Stimulated activated CD8-positive, alpha-beta memory T cell treated with anti-CD3 and anti-CD28 coated beads, Interleukin-15, amount 100 ng/mL, for 48 hours (primary cell): ENCODE results near the gene PAPPA2.
"Not testable (repeated sequence)": the region's sequence is repeated elsewhere in the genome, so short reads cannot be mapped to it uniquely, and the experiment has no call there.

Source experiments
- DNase-seq, 2 donors: peaks; one replicate each; pipeline ENCODE4 v3.0.0-alpha.2; 2020; ENCODE audit warnings: low read depth in 2 of 2

PAPPA2 gene

GRCh38 chr1:176462674-176463378 lies at the start of gene PAPPA2:
Gene PAPPA2 (plus strand): TSS chr1:176463175. CDS start chr1:176556323, 93,148 bp downstream.
- no peak for DNase-seq

- no peak for DNase-seq
Measured at GRCh38 chr1:176416777-176417176, 46.2 kb upstream of the PAPPA2 start.

GRCh38 chr1:176419608-176420007 lies 43.4 kb upstream of the PAPPA2 start:
- not testable (repeated sequence) for DNase-seq

- no peak for DNase-seq
Measured at GRCh38 chr1:176434234-176434633, 28.7 kb upstream of the PAPPA2 start.

GRCh38 chr1:176436251-176436650 lies 26.7 kb upstream of the PAPPA2 start:
- no peak for DNase-seq

GRCh38 chr1:176440176-176440575 lies 22.8 kb upstream of the PAPPA2 start:
- no peak for DNase-seq

- DNase-seq, result no peak
Measured at GRCh38 chr1:176444286-176444685, 18.7 kb upstream of the PAPPA2 start.

GRCh38 chr1:176445402-176445801 lies 17.6 kb upstream of the PAPPA2 start:
- DNase-seq, result no peak

- DNase-seq, result no peak
Measured at GRCh38 chr1:176448340-176448739, 14.6 kb upstream of the PAPPA2 start.

GRCh38 chr1:176450526-176450925 lies 12.4 kb upstream of the PAPPA2 start:
- DNase-seq, result no peak

- not testable (repeated sequence) for DNase-seq
Measured at GRCh38 chr1:176451741-176452140, 11.2 kb upstream of the PAPPA2 start.

- no peak for DNase-seq
Measured at GRCh38 chr1:176456795-176457194, 6.2 kb upstream of the PAPPA2 start.

- DNase-seq, result no peak
Measured at GRCh38 chr1:176460544-176461336, 2.2 kb upstream of the PAPPA2 start.

GRCh38 chr1:176461576-176461975 lies 1.4 kb upstream of the PAPPA2 start:
- no peak for DNase-seq

- no peak for DNase-seq
Measured at GRCh38 chr1:176466514-176466913, 3.5 kb downstream of the PAPPA2 start.

- no peak for DNase-seq
Measured at GRCh38 chr1:176469450-176470010, 6.6 kb downstream of the PAPPA2 start.

GRCh38 chr1:176471338-176472121 lies 8.6 kb downstream of the PAPPA2 start:
- DNase-seq, result no peak

- DNase-seq, result no peak
Measured at GRCh38 chr1:176479971-176480370, 17.0 kb downstream of the PAPPA2 start.

GRCh38 chr1:176480750-176481149 lies 17.8 kb downstream of the PAPPA2 start:
- DNase-seq, result no peak

- no peak for DNase-seq
Measured at GRCh38 chr1:176485083-176485482, 22.1 kb downstream of the PAPPA2 start.

GRCh38 chr1:176494436-176494835 lies 31.5 kb downstream of the PAPPA2 start:
- no peak for DNase-seq

- DNase-seq, result no peak
Measured at GRCh38 chr1:176499671-176500070, 36.7 kb downstream of the PAPPA2 start.
